ENCODE results near the gene GNG13.

GNG13 gene

GRCh38 chr16:793414-793813, 7.1 kb downstream of the GNG13 start:
- peaks cover 0 to 81% of the 10 kb centered on the region in 2 experiments; a peak in 1 of 3 replicates for H3K36me3 ChIP-seq (ENCODE audit: control insufficient read depth in 2 of 2, insufficient read depth in 1 of 2, low read length in 2 of 2)
- TF ChIP-seq ZNF138 (tag by site-specific recombination; IDR thresholded peaks at IDR 0.05; ENCODE audit: borderline replicate concordance) = no peak
- TF ChIP-seq GLIS2 (tag by site-specific recombination; IDR thresholded peaks at IDR 0.05) = peak; percentile 56
- no peak for TF ChIP-seq TSHZ1 (tag by site-specific recombination; IDR thresholded peaks at IDR 0.05; ENCODE audit: borderline replicate concordance)
- TF ChIP-seq ZBTB49 (tag by site-specific recombination; IDR thresholded peaks at IDR 0.05; ENCODE audit: low read depth) = no peak
- TF ChIP-seq ZBTB20 (tag by site-specific recombination; IDR thresholded peaks at IDR 0.05) = no peak
- TF ChIP-seq ZNF654 (tag by site-specific recombination; IDR thresholded peaks at IDR 0.05; ENCODE audit: low read depth) = no peak
- no peak for TF ChIP-seq HOXC10 (CRISPR knock-in tag; IDR thresholded peaks at IDR 0.05)
- TF ChIP-seq GLIS1 (tag by site-specific recombination; IDR thresholded peaks at IDR 0.05) = peak; percentile 18; the same call in 1 of the 2 replicates
- TF ChIP-seq MZF1 (tag by site-specific recombination; IDR thresholded peaks at IDR 0.05; ENCODE audit: borderline replicate concordance) = no peak
- no peak for TF ChIP-seq ZNF513 (tag by site-specific recombination; IDR thresholded peaks at IDR 0.05)
- peak; percentile 21; the same call in 1 of the 2 replicates for TF ChIP-seq PATZ1 (tag by site-specific recombination; IDR thresholded peaks at IDR 0.05)
- no peaks in the 10 kb centered on the region for H3K9me3 ChIP-seq (ENCODE audit: control insufficient read depth, insufficient read depth, low read depth, low read length)
- H3K27ac ChIP-seq (ENCODE audit: extremely low read depth, low read depth, low read length) = no peak overlapping the region
- H3K4me3 ChIP-seq (ENCODE audit: low read depth, low read length) = no peak overlapping the region
- POLR2A ChIA-PET = no interaction called here
- CTCF ChIA-PET = no interaction called here
- H3K4me1 ChIP-seq (ENCODE audit: control insufficient read depth, insufficient read depth, low read length) = no peaks in the 10 kb centered on the region

- H3K9me3 ChIP-seq (ENCODE audit: control insufficient read depth, insufficient read depth, low read depth, low read length) = no peaks in the 10 kb centered on the region
- CTCF ChIA-PET = no interaction called here
- POLR2A ChIA-PET = no interaction called here
- no peak overlapping the region for H3K27ac ChIP-seq (ENCODE audit: extremely low read depth, low read depth, low read length)
- no peak for TF ChIP-seq ZNF132 (tag by site-specific recombination; IDR thresholded peaks at IDR 0.05; ENCODE audit: borderline replicate concordance)
- no peak for TF ChIP-seq GLIS1 (tag by site-specific recombination; IDR thresholded peaks at IDR 0.05)
- TF ChIP-seq KLF9 (tag by site-specific recombination; IDR thresholded peaks at IDR 0.05; ENCODE audit: low read depth) = peak; percentile 24; the same call in 1 of the 2 replicates
- no peak for TF ChIP-seq ZFP69B (tag by site-specific recombination; IDR thresholded peaks at IDR 0.05)
- TF ChIP-seq HIC1 (tag by site-specific recombination; IDR thresholded peaks at IDR 0.05) = peak; percentile 30; the same call in 1 of the 2 replicates
- TF ChIP-seq ZBTB6 (tag by site-specific recombination; IDR thresholded peaks at IDR 0.05) = peak; percentile 91
- no peak for TF ChIP-seq ZFHX2 (tag by site-specific recombination; conservative IDR thresholded peaks at IDR 0.05)
- H3K4me1 ChIP-seq (ENCODE audit: control insufficient read depth, insufficient read depth, low read length) = no peaks in the 10 kb centered on the region
- peaks cover 0 to 75% of the 10 kb centered on the region in 2 experiments; a peak in 1 of 3 replicates for H3K36me3 ChIP-seq (ENCODE audit: control insufficient read depth in 2 of 2, insufficient read depth in 1 of 2, low read length in 2 of 2)
- no peak overlapping the region for H3K4me3 ChIP-seq (ENCODE audit: low read depth, low read length)
These were observed 8.1 kb downstream of the GNG13 start for GRCh38 chr16:792221-792995.

Measured in HEK293 (cell line).